H1 (cell line): Measurements from ENCODE around the gene ALK.

ENCODE experiments used
- BACH1 ChIP-seq: IDR thresholded peaks from 2 replicates; pipeline ENCODE4 v1.6.1; 2012; ENCODE audit warnings: low read length, improper control_type of control experiment
- CHD7 ChIP-seq: fragments of 300-600 bp; sonication (generic); IDR thresholded peaks from 2 replicates; pipeline ENCODE4 v1.7.1; 2012; ENCODE audit warnings: low read length, moderate library complexity, mild to moderate bottlenecking, inconsistent platforms; ENCODE audit not compliant: insufficient replicate concordance
- EP300 ChIP-seq, 2 experiments: IDR thresholded peaks; 1 replicate in 1 of 2; 2 replicates in 1 of 2; pipeline ENCODE4 v1.6.1; 2011 to 2012; ENCODE audit warnings: low read depth in 2 of 2, low read length in 2 of 2, mild to moderate bottlenecking in 2 of 2, borderline replicate concordance in 1 of 2, inconsistent platforms in 1 of 2, moderate library complexity in 1 of 2
- GABPA ChIP-seq: IDR thresholded peaks from 2 replicates; pipeline ENCODE4 v1.6.1; 2011; ENCODE audit warnings: mild to moderate bottlenecking, low read length, moderate library complexity, borderline replicate concordance; ENCODE audit not compliant: insufficient read depth
- POLR2AphosphoS5 ChIP-seq: IDR thresholded peaks from 2 replicates; pipeline ENCODE4 v1.6.1; 2011; ENCODE audit warnings: low read depth, low read length
- RFX5 ChIP-seq: IDR thresholded peaks from 2 replicates; pipeline ENCODE4 v1.6.1; 2011; ENCODE audit warnings: low read depth, low read length, improper control_type of control experiment, borderline replicate concordance
- TF ChIP-seq, protein P1 (sequence below), 3 experiments: IDR thresholded peaks; 1 replicate in 2 of 3; 2 replicates in 1 of 3; pipeline versions ENCODE4 v1.5.1 to v1.6.1; 2011; ENCODE audit warnings: low read length in 3 of 3, mild to moderate bottlenecking in 3 of 3, inconsistent platforms in 2 of 3, low read depth in 1 of 3, moderate library complexity in 1 of 3; ENCODE audit not compliant: insufficient read depth in 1 of 3; ENCODE audit errors: control extremely low read depth in 1 of 3

GRCh38 chr2:29250977-29251376 lies 670.4 kb downstream of the ALK start:
- TF ChIP-seq, protein P1, sequence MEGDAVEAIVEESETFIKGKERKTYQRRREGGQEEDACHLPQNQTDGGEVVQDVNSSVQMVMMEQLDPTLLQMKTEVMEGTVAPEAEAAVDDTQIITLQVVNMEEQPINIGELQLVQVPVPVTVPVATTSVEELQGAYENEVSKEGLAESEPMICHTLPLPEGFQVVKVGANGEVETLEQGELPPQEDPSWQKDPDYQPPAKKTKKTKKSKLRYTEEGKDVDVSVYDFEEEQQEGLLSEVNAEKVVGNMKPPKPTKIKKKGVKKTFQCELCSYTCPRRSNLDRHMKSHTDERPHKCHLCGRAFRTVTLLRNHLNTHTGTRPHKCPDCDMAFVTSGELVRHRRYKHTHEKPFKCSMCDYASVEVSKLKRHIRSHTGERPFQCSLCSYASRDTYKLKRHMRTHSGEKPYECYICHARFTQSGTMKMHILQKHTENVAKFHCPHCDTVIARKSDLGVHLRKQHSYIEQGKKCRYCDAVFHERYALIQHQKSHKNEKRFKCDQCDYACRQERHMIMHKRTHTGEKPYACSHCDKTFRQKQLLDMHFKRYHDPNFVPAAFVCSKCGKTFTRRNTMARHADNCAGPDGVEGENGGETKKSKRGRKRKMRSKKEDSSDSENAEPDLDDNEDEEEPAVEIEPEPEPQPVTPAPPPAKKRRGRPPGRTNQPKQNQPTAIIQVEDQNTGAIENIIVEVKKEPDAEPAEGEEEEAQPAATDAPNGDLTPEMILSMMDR (IDR thresholded peaks at IDR 0.05; ENCODE audit: control extremely low read depth in 1 of 3, insufficient read depth in 1 of 3, low read depth in 1 of 3, low read length in 3 of 3): no peak
- TF ChIP-seq GABPA: no peak
- TF ChIP-seq BACH1: no peak
- no peak for TF ChIP-seq RFX5
- TF ChIP-seq EP300 (IDR thresholded peaks at IDR 0.05; ENCODE audit: borderline replicate concordance in 1 of 2, low read depth in 2 of 2, low read length in 2 of 2): no peak
- no peak for TF ChIP-seq POLR2AphosphoS5
- no peak for TF ChIP-seq CHD7
